Astrocyte (in vitro differentiated cells and primary cell): Measurements from ENCODE around the gene APBA2. TPM values are rescaled to one million over a fixed set of nuclear protein-coding genes. Genes with fewer than 3 reads are reported as not detected.

Experiments
- DNase-seq: peaks from one replicate; pipeline ENCODE4 v3.0.0-alpha.2; 2010; ENCODE audit warnings: low read depth
- FAIRE-seq: peaks from 2 replicates; lab custom pipeline; 2011; peaks lifted over from hg19 to GRCh38; lab: Jason Lieb, UNC
- H2AFZ ChIP-seq: 2 replicates; pipeline ENCODE4 v1.6.0; 2012; ENCODE audit warnings: low read depth, low read length, inconsistent platforms
- H3K27ac ChIP-seq: 2 replicates; pipeline ENCODE4 v1.5.1; 2011; ENCODE audit warnings: low read depth, low read length, inconsistent platforms
- H3K27me3 ChIP-seq: 2 replicates; pipeline ENCODE4 v1.6.0; 2011; ENCODE audit warnings: low read length, inconsistent platforms; ENCODE audit not compliant: insufficient read depth
- H3K36me3 ChIP-seq: 2 replicates; pipeline ENCODE4 v1.5.1; 2011; ENCODE audit warnings: low read length, inconsistent platforms; ENCODE audit not compliant: insufficient read depth
- H3K4me1 ChIP-seq: 2 replicates; pipeline ENCODE4 v1.5.1; 2011; ENCODE audit warnings: low read length, inconsistent platforms; ENCODE audit not compliant: insufficient read depth
- H3K4me2 ChIP-seq: 2 replicates; pipeline ENCODE4 v1.6.0; 2012; ENCODE audit warnings: low read length, inconsistent platforms
- H3K4me3 ChIP-seq: 2 replicates; pipeline ENCODE4 v1.5.1; 2011; ENCODE audit warnings: low read depth, mild to moderate bottlenecking, low read length, inconsistent platforms; ENCODE audit not compliant: insufficient read depth
- H3K79me2 ChIP-seq: 2 replicates; pipeline ENCODE4 v1.6.0; 2012; ENCODE audit warnings: mild to moderate bottlenecking, low read length, inconsistent platforms; ENCODE audit not compliant: insufficient read depth
- H3K9ac ChIP-seq: 2 replicates; pipeline ENCODE4 v1.6.0; 2012; ENCODE audit warnings: mild to moderate bottlenecking, low read length, inconsistent platforms
- H3K9me3 ChIP-seq: 2 replicates; pipeline ENCODE4 v1.5.1; 2012; ENCODE audit warnings: low read depth, mild to moderate bottlenecking, low read length, inconsistent platforms; ENCODE audit not compliant: insufficient read depth
- H4K20me1 ChIP-seq: 2 replicates; pipeline ENCODE4 v1.6.0; 2012; ENCODE audit warnings: low read length, inconsistent platforms; ENCODE audit not compliant: insufficient read depth
- H3K27ac Mint-ChIP-seq: one replicate; pipeline ENCODE4 v1.8.0; 2021; ENCODE audit warnings: mild to moderate bottlenecking, mixed read lengths; ENCODE audit not compliant: unreplicated experiment
- H3K27me3 Mint-ChIP-seq: one replicate; pipeline ENCODE4 v1.8.0; 2021; ENCODE audit warnings: low read depth, mixed read lengths; ENCODE audit not compliant: unreplicated experiment
- H3K36me3 Mint-ChIP-seq: one replicate; pipeline ENCODE4 v1.8.0; 2021; ENCODE audit warnings: low read depth, mixed read lengths; ENCODE audit not compliant: unreplicated experiment
- H3K4me1 Mint-ChIP-seq: one replicate; pipeline ENCODE4 v1.8.0; 2021; ENCODE audit warnings: low read depth, mixed read lengths; ENCODE audit not compliant: unreplicated experiment
- H3K4me3 Mint-ChIP-seq: one replicate; pipeline ENCODE4 v1.8.0; 2021; ENCODE audit warnings: mild to moderate bottlenecking, moderate library complexity, mixed read lengths; ENCODE audit not compliant: unreplicated experiment
- H3K9me3 Mint-ChIP-seq: one replicate; pipeline ENCODE4 v1.8.0; 2021; ENCODE audit warnings: mild to moderate bottlenecking, mixed read lengths; ENCODE audit not compliant: unreplicated experiment
- EZH2 ChIP-seq: IDR thresholded peaks from 2 replicates; pipeline ENCODE4 v1.6.1; 2012; ENCODE audit warnings: mild to moderate bottlenecking, low read length, inconsistent platforms; ENCODE audit not compliant: insufficient read depth
- total RNA-seq: library from RNA; stranded (reverse); gene quantifications from 2 replicates; pipeline ENCODE4 v1.2.1, GENCODE V29; 2021
- TF ChIP-seq, protein P1 (sequence below): IDR thresholded peaks from 2 replicates; pipeline ENCODE4 v1.5.1; 2011; ENCODE audit warnings: low read depth, mild to moderate bottlenecking, inconsistent platforms, low read length, moderate library complexity; ENCODE audit not compliant: insufficient read depth

Gene APBA2
- total RNA-seq, 1 donor from 2014 or later: 15.2 TPM

DNA sequence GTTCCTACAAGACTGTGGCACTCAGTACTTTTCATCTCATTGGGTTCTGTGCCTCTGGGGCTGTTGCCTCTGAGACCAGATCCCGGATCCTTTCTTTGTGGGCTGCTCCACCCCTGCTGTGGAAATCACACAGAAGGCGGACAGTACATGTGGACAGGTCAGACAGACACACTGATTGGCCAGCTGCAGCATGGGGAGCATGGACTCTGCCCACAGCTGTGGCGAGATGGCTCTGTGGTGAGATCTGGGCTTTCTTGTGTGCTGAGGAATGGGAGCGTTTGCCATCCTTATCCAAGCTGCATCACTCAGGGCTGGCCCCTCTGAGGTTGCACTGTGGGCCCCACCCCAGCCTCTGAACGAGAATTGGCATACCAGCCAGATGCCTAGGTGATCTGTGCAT lies 147.0 kb downstream of the APBA2 start:
- H3K27ac ChIP-seq: no peak overlapping the region
- peaks cover 9% of the 10 kb centered on the region for H4K20me1 ChIP-seq
- H3K9me3 ChIP-seq: no peaks in the 10 kb centered on the region
- no peak overlapping the region for H3K4me3 Mint-ChIP-seq
- no peak for TF ChIP-seq EZH2
- TF ChIP-seq, protein P1, sequence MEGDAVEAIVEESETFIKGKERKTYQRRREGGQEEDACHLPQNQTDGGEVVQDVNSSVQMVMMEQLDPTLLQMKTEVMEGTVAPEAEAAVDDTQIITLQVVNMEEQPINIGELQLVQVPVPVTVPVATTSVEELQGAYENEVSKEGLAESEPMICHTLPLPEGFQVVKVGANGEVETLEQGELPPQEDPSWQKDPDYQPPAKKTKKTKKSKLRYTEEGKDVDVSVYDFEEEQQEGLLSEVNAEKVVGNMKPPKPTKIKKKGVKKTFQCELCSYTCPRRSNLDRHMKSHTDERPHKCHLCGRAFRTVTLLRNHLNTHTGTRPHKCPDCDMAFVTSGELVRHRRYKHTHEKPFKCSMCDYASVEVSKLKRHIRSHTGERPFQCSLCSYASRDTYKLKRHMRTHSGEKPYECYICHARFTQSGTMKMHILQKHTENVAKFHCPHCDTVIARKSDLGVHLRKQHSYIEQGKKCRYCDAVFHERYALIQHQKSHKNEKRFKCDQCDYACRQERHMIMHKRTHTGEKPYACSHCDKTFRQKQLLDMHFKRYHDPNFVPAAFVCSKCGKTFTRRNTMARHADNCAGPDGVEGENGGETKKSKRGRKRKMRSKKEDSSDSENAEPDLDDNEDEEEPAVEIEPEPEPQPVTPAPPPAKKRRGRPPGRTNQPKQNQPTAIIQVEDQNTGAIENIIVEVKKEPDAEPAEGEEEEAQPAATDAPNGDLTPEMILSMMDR: no peak
- H3K9ac ChIP-seq: no peak overlapping the region
- no peaks in the 10 kb centered on the region for H3K36me3 ChIP-seq
- no peaks in the 10 kb centered on the region for H3K27me3 ChIP-seq
- no peak overlapping the region for H3K4me3 ChIP-seq
- H3K4me1 ChIP-seq: no peaks in the 10 kb centered on the region
- H3K9me3 Mint-ChIP-seq: peaks cover 4% of the 10 kb centered on the region
- peaks cover 6% of the 10 kb centered on the region for H3K36me3 Mint-ChIP-seq
- H3K4me2 ChIP-seq: no peak overlapping the region
- FAIRE-seq: no peak
- H3K27me3 Mint-ChIP-seq: no peaks in the 10 kb centered on the region
- H3K4me1 Mint-ChIP-seq: peaks cover 4% of the 10 kb centered on the region
- DNase-seq: no peak
- H2AFZ ChIP-seq: no peak overlapping the region
- no peaks in the 10 kb centered on the region for H3K79me2 ChIP-seq
- no peak overlapping the region for H3K27ac Mint-ChIP-seq

- Histone ChIP-seq H2AFZ (no peak overlapping the region), H4K20me1 (peaks cover 9% of the 10 kb centered on the region), H3K79me2 (no peaks in the 10 kb centered on the region), H3K27me3 (no peaks in the 10 kb centered on the region), H3K4me3 (no peak overlapping the region), H3K4me1 (no peaks in the 10 kb centered on the region), H3K36me3 (peaks cover 2% of the 10 kb centered on the region), H3K9me3 (no peaks in the 10 kb centered on the region), H3K27ac (no peak overlapping the region), H3K9ac (no peak overlapping the region), H3K4me2 (no peak overlapping the region)
- Mint-ChIP-seq H3K4me1 (peaks cover 8% of the 10 kb centered on the region), H3K27ac (peak overlapping the region; percentile 69), H3K4me3 (no peak overlapping the region), H3K36me3 (peaks cover 6% of the 10 kb centered on the region), H3K9me3 (peaks cover 4% of the 10 kb centered on the region), H3K27me3 (no peaks in the 10 kb centered on the region)
- TF ChIP-seq EZH2: no peak
- TF ChIP-seq, protein P1: no peak
- peak; percentile 44 for DNase-seq
- FAIRE-seq: no peak
Measured at GRCh38 chr15:29034151-29034550, 148.4 kb downstream of the APBA2 start.

- Histone ChIP-seq H3K4me3 (no peak overlapping the region), H3K4me2 (no peak overlapping the region), H3K79me2 (no peaks in the 10 kb centered on the region), H2AFZ (no peak overlapping the region), H3K4me1 (peaks cover 5% of the 10 kb centered on the region), H3K36me3 (peaks cover 2% of the 10 kb centered on the region), H3K9me3 (no peaks in the 10 kb centered on the region), H3K27ac (no peak overlapping the region), H4K20me1 (peaks cover 10% of the 10 kb centered on the region), H3K9ac (no peak overlapping the region), H3K27me3 (no peaks in the 10 kb centered on the region)
- H3K27ac Mint-ChIP-seq: no peak overlapping the region
- peaks cover 10% of the 10 kb centered on the region for H3K4me1 Mint-ChIP-seq
- H3K36me3 Mint-ChIP-seq: peaks cover 6% of the 10 kb centered on the region
- no peak for DNase-seq
- H3K27me3 Mint-ChIP-seq: no peaks in the 10 kb centered on the region
- no peak for FAIRE-seq
- peaks cover 4% of the 10 kb centered on the region for H3K9me3 Mint-ChIP-seq
- TF ChIP-seq, protein P1: no peak
- TF ChIP-seq EZH2: no peak
- H3K4me3 Mint-ChIP-seq: no peak overlapping the region
Measured at GRCh38 chr15:29034593-29035335, 149.0 kb downstream of the APBA2 start.
